HL-60 (cell line): Measurements from ENCODE around the gene PHF21A.
A peak's percentile ranks its signal among the peaks of the same experiment; 100 is the strongest.

Experiments
- DNase-seq, 2 experiments: peaks; one replicate each; pipeline ENCODE4 v3.0.0-alpha.2; 2010 to 2020; ENCODE audit warnings: low read depth in 1 of 2, low spot score in 1 of 2
- H3K27ac ChIP-seq: fragments of 250-450 bp; sonication (Bioruptor Pico); replicated peaks from 2 replicates; pipeline ENCODE4 v1.5.1; 2020; ENCODE audit warnings: mild to moderate bottlenecking, moderate library complexity
- H3K27me3 ChIP-seq: fragments of 250-450 bp; sonication (Bioruptor Pico); 2 replicates; pipeline ENCODE4 v1.5.1; 2021; ENCODE audit warnings: mild to moderate bottlenecking, moderate library complexity; ENCODE audit not compliant: insufficient read depth, poor library complexity, severe bottlenecking
- H3K4me3 ChIP-seq: replicated peaks from 2 replicates; pipeline ENCODE4 v1.5.1; 2011; ENCODE audit warnings: mild to moderate bottlenecking, control low read depth, low read length; ENCODE audit not compliant: insufficient read depth
- CTCF ChIP-seq: IDR thresholded peaks from one replicate; pipeline ENCODE4 v1.5.1; 2011; ENCODE audit warnings: low read length, control low read depth, inconsistent platforms; ENCODE audit not compliant: insufficient read depth
- GABPA ChIP-seq: IDR thresholded peaks from 2 replicates; pipeline ENCODE4 v1.6.1; 2012; ENCODE audit warnings: low read depth
- POLR2AphosphoS5 ChIP-seq: IDR thresholded peaks from 2 replicates; pipeline ENCODE4 v1.6.1; 2012; ENCODE audit warnings: low read depth
- REST ChIP-seq: IDR thresholded peaks from 2 replicates; pipeline ENCODE4 v1.6.1; 2012; ENCODE audit warnings: low read depth; ENCODE audit not compliant: insufficient replicate concordance
- SPI1 ChIP-seq: IDR thresholded peaks from 2 replicates; pipeline ENCODE4 v1.6.1; 2012; ENCODE audit warnings: low read depth, mild to moderate bottlenecking, borderline replicate concordance
- long read RNA-seq: library from polyadenylated mRNA; unstranded; transcript quantifications from one replicate; pipeline ENCODE4 v2.0.0, GENCODE V29; 2020

Gene PHF21A
- long read RNA-seq, partial matches to known transcripts = 5 of 30 reads
- long read RNA-seq, other reads (novel, unspliced or antisense) = 24 of 30 reads

GRCh38 chr11:46121301-46121723 is at the start of gene PHF21A:
Gene PHF21A, minus strand, starts transcription at chr11:46121454. Its CDS starts 37,235 bp downstream, at chr11:46084219.
- no peak for TF ChIP-seq CTCF
- no peak for TF ChIP-seq SPI1
- Histone ChIP-seq H3K27ac (peak within 1 kb of the TSS; percentile 77), H3K27me3 (no peaks in the 10 kb centered on the region), H3K4me3 (peak within 1 kb of the TSS; percentile 84)
- peak; percentile 90 to 93 for DNase-seq

- DNase-seq = no peak
- TF ChIP-seq GABPA (no peak), SPI1 (no peak), POLR2AphosphoS5 (no peak), CTCF (no peak), REST (no peak)
These were observed 49.5 kb upstream of the PHF21A start for GRCh38 chr11:46170797-46171196.

GRCh38 chr11:46162700-46163099 is 41.4 kb upstream of the PHF21A start:
- Histone ChIP-seq H3K27ac (no peak overlapping the region), H3K27me3 (peaks cover 2% of the 10 kb centered on the region), H3K4me3 (no peak overlapping the region)
- TF ChIP-seq GABPA = no peak
- TF ChIP-seq CTCF = no peak
- no peak for TF ChIP-seq POLR2AphosphoS5
- TF ChIP-seq REST = no peak
- TF ChIP-seq SPI1 = no peak
- no peak for DNase-seq

More at GRCh38 chr11:46170797-46171196, 49.5 kb upstream of the PHF21A start:
- Histone ChIP-seq H3K4me3 (no peak overlapping the region), H3K27me3 (no peaks in the 10 kb centered on the region), H3K27ac (no peak overlapping the region)

- Histone ChIP-seq H3K27me3 (peaks cover 2% of the 10 kb centered on the region), H3K4me3 (no peak overlapping the region), H3K27ac (no peak overlapping the region)
- TF ChIP-seq CTCF = no peak
- no peak for TF ChIP-seq SPI1
- no peak for TF ChIP-seq GABPA
- no peak for TF ChIP-seq REST
- TF ChIP-seq POLR2AphosphoS5 = no peak
- DNase-seq = no peak
These were observed 39.9 kb upstream of the PHF21A start for GRCh38 chr11:46161201-46161600.
